H9 (cell line): ENCODE results near the gene KCTD16. TPM values are rescaled to one million over a fixed set of nuclear protein-coding genes. Genes with fewer than 3 reads are reported as not detected.

Source experiments
- DNase-seq: peaks from one replicate; pipeline ENCODE4 v3.0.0-alpha.2; 2017
- H2AFZ ChIP-seq: one replicate; pipeline ENCODE4 v1.6.1; 2013; ENCODE audit warnings: mild to moderate bottlenecking, low read length, control low read depth, moderate library complexity
- H2AK5ac ChIP-seq: 2 replicates; pipeline ENCODE4 v1.6.1; 2013; ENCODE audit warnings: low read length, control low read depth, mixed read lengths; ENCODE audit not compliant: insufficient read length
- H2BK120ac ChIP-seq: one replicate; pipeline ENCODE4 v1.6.1; 2013; ENCODE audit warnings: low read depth, mild to moderate bottlenecking, low read length, control low read depth, inconsistent platforms; ENCODE audit not compliant: poor library complexity, severe bottlenecking
- H2BK12ac ChIP-seq: 2 replicates; pipeline ENCODE4 v1.6.1; 2013; ENCODE audit warnings: low read length, control low read depth, mixed read lengths, low read depth; ENCODE audit not compliant: insufficient read length
- H2BK15ac ChIP-seq: 2 replicates; pipeline ENCODE4 v1.6.1; 2013; ENCODE audit warnings: low read depth, low read length, control low read depth
- H2BK20ac ChIP-seq: one replicate; pipeline ENCODE4 v1.6.1; 2013; ENCODE audit warnings: low read depth, mild to moderate bottlenecking, low read length, control low read depth, inconsistent platforms; ENCODE audit not compliant: poor library complexity, severe bottlenecking
- H2BK5ac ChIP-seq: 2 replicates; pipeline ENCODE4 v1.6.1; 2013; ENCODE audit warnings: low read length, control low read depth, mixed read lengths; ENCODE audit not compliant: insufficient read length
- H3K14ac ChIP-seq: 2 replicates; pipeline ENCODE4 v1.6.1; 2013; ENCODE audit warnings: low read length, control low read depth; ENCODE audit not compliant: insufficient read depth
- H3K18ac ChIP-seq: 2 replicates; pipeline ENCODE4 v1.6.1; 2013; ENCODE audit warnings: low read depth, mild to moderate bottlenecking, mixed read lengths, low read length, control low read depth; ENCODE audit not compliant: insufficient read length
- H3K23ac ChIP-seq: 2 replicates; pipeline ENCODE4 v1.6.1; 2013; ENCODE audit warnings: low read length, control low read depth, mixed read lengths, low read depth; ENCODE audit not compliant: insufficient read length
- H3K23me2 ChIP-seq: 2 replicates; pipeline ENCODE4 v1.6.1; 2013; ENCODE audit warnings: low read depth, mild to moderate bottlenecking, mixed read lengths, low read length, control low read depth; ENCODE audit not compliant: insufficient read length, poor library complexity, severe bottlenecking
- H3K27ac ChIP-seq: 2 replicates; pipeline ENCODE4 v1.5.1; 2013; ENCODE audit warnings: low read length, control low read depth, mixed read lengths, low read depth; ENCODE audit not compliant: insufficient read length
- H3K27me3 ChIP-seq: 2 replicates; pipeline ENCODE4 v1.6.1; 2013; ENCODE audit warnings: low read length, control low read depth, inconsistent platforms; ENCODE audit not compliant: insufficient read depth
- H3K4ac ChIP-seq: 2 replicates; pipeline ENCODE4 v1.6.1; 2013; ENCODE audit warnings: low read depth, mild to moderate bottlenecking, control low read depth, inconsistent platforms, low read length, moderate library complexity
- H3K4me1 ChIP-seq: 2 replicates; pipeline ENCODE4 v1.6.1; 2013; ENCODE audit warnings: low read length, control low read depth, inconsistent platforms; ENCODE audit not compliant: insufficient read depth
- H3K4me2 ChIP-seq: 2 replicates; pipeline ENCODE4 v1.6.1; 2013; ENCODE audit warnings: low read length, control low read depth, mixed read lengths; ENCODE audit not compliant: insufficient read length, insufficient read depth
- H3K56ac ChIP-seq: 2 replicates; pipeline ENCODE4 v1.6.1; 2013; ENCODE audit warnings: low read depth, mild to moderate bottlenecking, mixed read lengths, low read length, control low read depth; ENCODE audit not compliant: insufficient read length
- H3K79me1 ChIP-seq: 2 replicates; pipeline ENCODE4 v1.6.1; 2013; ENCODE audit warnings: low read depth, mild to moderate bottlenecking, moderate library complexity, low read length, control low read depth, inconsistent platforms; ENCODE audit not compliant: insufficient read depth, poor library complexity, severe bottlenecking
- H3K79me2 ChIP-seq: 2 replicates; pipeline ENCODE4 v1.6.1; 2013; ENCODE audit warnings: low read length, control low read depth, inconsistent platforms; ENCODE audit not compliant: insufficient read depth
- H3K9ac ChIP-seq: 2 replicates; pipeline ENCODE4 v1.6.1; 2013; ENCODE audit warnings: low read length, control low read depth, mixed read lengths; ENCODE audit not compliant: insufficient read length; ENCODE audit errors: extremely low read depth
- H3K9me3 ChIP-seq: one replicate; pipeline ENCODE4 v1.6.1; 2013; ENCODE audit warnings: low read depth, low read length, inconsistent platforms; ENCODE audit not compliant: control insufficient read depth
- H3T11ph ChIP-seq: one replicate; pipeline ENCODE4 v1.6.1; 2013; ENCODE audit warnings: mild to moderate bottlenecking, low read length, control low read depth, inconsistent platforms
- H4K20me1 ChIP-seq: one replicate; pipeline ENCODE4 v1.6.1; 2013; ENCODE audit not compliant: control insufficient read depth, insufficient read length, insufficient read depth
- H4K5ac ChIP-seq: 2 replicates; pipeline ENCODE4 v1.6.1; 2013; ENCODE audit warnings: low read depth, mild to moderate bottlenecking, mixed read lengths, low read length, control low read depth; ENCODE audit not compliant: insufficient read length
- H4K8ac ChIP-seq: replicated peaks from 2 replicates; pipeline ENCODE4 v1.6.1; 2013; ENCODE audit warnings: low read length, control low read depth, mixed read lengths, low read depth; ENCODE audit not compliant: insufficient read length
- H4K91ac ChIP-seq: 2 replicates; pipeline ENCODE4 v1.6.1; 2013; ENCODE audit warnings: low read depth, mild to moderate bottlenecking, moderate library complexity, mixed read lengths, low read length, control low read depth; ENCODE audit not compliant: insufficient read length
- H3K27ac Mint-ChIP-seq, 3 experiments: 2 replicates in 2 of 3; 3 replicates in 1 of 3; pipeline ENCODE4 v1.8.0; 2020 to 2021; ENCODE audit warnings: mixed read lengths in 3 of 3, mild to moderate bottlenecking in 1 of 3, moderate library complexity in 1 of 3
- H3K27me3 Mint-ChIP-seq: 2 replicates; pipeline ENCODE4 v1.8.0; 2021; ENCODE audit warnings: low read depth, mild to moderate bottlenecking, moderate library complexity, mixed read lengths
- H3K36me3 Mint-ChIP-seq, 3 experiments: 2 replicates in 2 of 3; 3 replicates in 1 of 3; pipeline ENCODE4 v1.8.0; 2020 to 2021; ENCODE audit warnings: low read depth in 3 of 3, mixed read lengths in 3 of 3; ENCODE audit not compliant: insufficient read depth in 1 of 3
- H3K4me1 Mint-ChIP-seq, 2 experiments: 2 replicates each; pipeline ENCODE4 v1.8.0; 2020; ENCODE audit warnings: mixed read lengths in 2 of 2
- H3K4me3 Mint-ChIP-seq, 2 experiments: 2 replicates in 1 of 2; 3 replicates in 1 of 2; pipeline ENCODE4 v1.8.0; 2020 to 2021; ENCODE audit warnings: mild to moderate bottlenecking in 2 of 2, mixed read lengths in 2 of 2, moderate library complexity in 1 of 2
- H3K9me3 Mint-ChIP-seq, 2 experiments: 2 replicates in 1 of 2; 3 replicates in 1 of 2; pipeline ENCODE4 v1.8.0; 2020; ENCODE audit warnings: mild to moderate bottlenecking in 2 of 2, mixed read lengths in 2 of 2, moderate library complexity in 1 of 2
- WGBS: extraction: QIAGEN DNeasy Blood & Tissue Kit; methylation state at CpG from one replicate; pipeline ENCODE4 v1.1.7; 2013; ENCODE audit warnings: missing lambda C conversion rate, low lambda C conversion rate, mixed read lengths; ENCODE audit not compliant: insufficient read length; ENCODE audit errors: extremely low coverage; 5-methylcytosine and 5-hydroxymethylcytosine counted together
- total RNA-seq: library from RNA; stranded (reverse); gene quantifications from 2 replicates; pipeline ENCODE4 v1.2.1, GENCODE V29; 2021
- TF ChIP-seq, protein P1 (sequence below): fragments of 200-600 bp; sonication (generic); conservative IDR thresholded peaks from 3 replicates; pipeline ENCODE4 v1.8.0; 2021; ENCODE audit warnings: antibody characterized with exemption, mild to moderate bottlenecking

Gene KCTD16
- total RNA-seq, 1 experiment from 2014 or later, result 0.09 TPM

DNA sequence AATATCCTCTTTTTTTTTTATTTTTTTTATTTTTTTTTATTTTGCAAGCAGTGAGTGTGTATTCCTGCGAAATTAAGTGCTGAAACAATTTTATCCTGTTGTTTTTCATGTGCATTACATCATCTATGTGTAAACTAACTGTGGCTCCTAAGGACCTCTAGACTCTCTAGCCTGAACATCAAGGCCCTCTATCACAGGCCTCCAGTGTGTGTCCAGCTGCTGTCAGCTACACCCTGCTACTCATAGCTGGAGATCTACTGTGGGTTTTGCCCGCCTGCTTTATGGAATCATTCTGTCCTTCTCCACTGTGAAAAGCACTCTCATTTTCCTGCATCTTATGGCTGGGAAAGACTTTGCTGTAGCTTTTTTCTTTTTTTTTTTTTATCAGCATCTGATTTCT is 157.8 kb downstream of the KCTD16 start:
- Mint-ChIP-seq H3K27me3 (no peaks in the 10 kb centered on the region), H3K4me1 (peaks cover 0 to 3% of the 10 kb centered on the region in 2 experiments; a peak in 2 of 4 replicates), H3K36me3 (no peaks in the 10 kb centered on the region), H3K4me3 (no peak overlapping the region), H3K27ac (no peak overlapping the region; a peak in 1 of 7 replicates), H3K9me3 (no peaks in the 10 kb centered on the region)
- no peak overlapping the region for H4K91ac ChIP-seq
- TF ChIP-seq, protein P1, sequence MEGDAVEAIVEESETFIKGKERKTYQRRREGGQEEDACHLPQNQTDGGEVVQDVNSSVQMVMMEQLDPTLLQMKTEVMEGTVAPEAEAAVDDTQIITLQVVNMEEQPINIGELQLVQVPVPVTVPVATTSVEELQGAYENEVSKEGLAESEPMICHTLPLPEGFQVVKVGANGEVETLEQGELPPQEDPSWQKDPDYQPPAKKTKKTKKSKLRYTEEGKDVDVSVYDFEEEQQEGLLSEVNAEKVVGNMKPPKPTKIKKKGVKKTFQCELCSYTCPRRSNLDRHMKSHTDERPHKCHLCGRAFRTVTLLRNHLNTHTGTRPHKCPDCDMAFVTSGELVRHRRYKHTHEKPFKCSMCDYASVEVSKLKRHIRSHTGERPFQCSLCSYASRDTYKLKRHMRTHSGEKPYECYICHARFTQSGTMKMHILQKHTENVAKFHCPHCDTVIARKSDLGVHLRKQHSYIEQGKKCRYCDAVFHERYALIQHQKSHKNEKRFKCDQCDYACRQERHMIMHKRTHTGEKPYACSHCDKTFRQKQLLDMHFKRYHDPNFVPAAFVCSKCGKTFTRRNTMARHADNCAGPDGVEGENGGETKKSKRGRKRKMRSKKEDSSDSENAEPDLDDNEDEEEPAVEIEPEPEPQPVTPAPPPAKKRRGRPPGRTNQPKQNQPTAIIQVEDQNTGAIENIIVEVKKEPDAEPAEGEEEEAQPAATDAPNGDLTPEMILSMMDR, result no peak
- no peaks in the 10 kb centered on the region for H3K9me3 ChIP-seq
- H3K4me2 ChIP-seq, result no peak overlapping the region
- no peaks in the 10 kb centered on the region for H3K79me2 ChIP-seq
- no peak overlapping the region for H3K18ac ChIP-seq
- H3K27me3 ChIP-seq, result no peaks in the 10 kb centered on the region
- WGBS, result no CpG with 5 or more reads among the region's 2 CpGs
- no peaks in the 10 kb centered on the region for H3K23me2 ChIP-seq
- no peak overlapping the region for H3K14ac ChIP-seq
- no peak overlapping the region for H2BK20ac ChIP-seq
- no peak for DNase-seq
- H2BK120ac ChIP-seq, result no peak overlapping the region
- H3K56ac ChIP-seq, result no peak overlapping the region
- H4K5ac ChIP-seq, result no peak overlapping the region
- no peaks in the 10 kb centered on the region for H3K79me1 ChIP-seq
- no peak overlapping the region for H3K27ac ChIP-seq
- no peak overlapping the region for H2BK12ac ChIP-seq
- no peak overlapping the region for H2BK5ac ChIP-seq
- H3K4me1 ChIP-seq, result no peaks in the 10 kb centered on the region
- no peak overlapping the region for H3K9ac ChIP-seq
- no peak overlapping the region for H2AFZ ChIP-seq
- no peak overlapping the region for H3K4ac ChIP-seq
- H2BK15ac ChIP-seq, result no peak overlapping the region
- H2AK5ac ChIP-seq, result no peak overlapping the region
- no peaks in the 10 kb centered on the region for H4K20me1 ChIP-seq
- H3K23ac ChIP-seq, result no peak overlapping the region
- no peak overlapping the region for H3T11ph ChIP-seq
- H4K8ac ChIP-seq, result no peak overlapping the region
